Psoas muscle (tissue), 8 donors: ENCODE results near the gene SLC26A5. TPM values are rescaled to one million over a fixed set of nuclear protein-coding genes. Genes with fewer than 3 reads are reported as not detected.

Experiments used
- ATAC-seq, 4 donors: fragments of 200-7000 bp; cut with Tn5 transposase; one replicate each; pipeline ENCODE4 v1.9.1; 2020; ENCODE audit warnings: moderate library complexity in 3 of 4, mild to moderate bottlenecking in 2 of 4
- DNase-seq, 2 donors: peaks; one replicate each; pipeline ENCODE4 v3.0.0-alpha.2; 2020
- H3K27ac ChIP-seq: fragments of 200-600 bp; one replicate; pipeline ENCODE4 v1.8.0; 2022
- H3K27me3 ChIP-seq, 3 donors: fragments of 200-600 bp in 1 of 3; one replicate each; pipeline versions ENCODE4 v1.6.1 to v1.8.0; 2013 to 2022; ENCODE audit warnings: low read length in 2 of 3, mild to moderate bottlenecking in 2 of 3, moderate library complexity in 1 of 3; ENCODE audit not compliant: insufficient read depth in 3 of 3
- H3K36me3 ChIP-seq, 2 donors: fragments of 200-600 bp in 1 of 2; one replicate each; pipeline versions ENCODE4 v1.6.1 to v1.8.0; 2013 to 2022; ENCODE audit warnings: low read depth in 1 of 2, mild to moderate bottlenecking in 1 of 2, moderate library complexity in 1 of 2; ENCODE audit not compliant: insufficient read depth in 1 of 2
- H3K4me1 ChIP-seq: fragments of 200-600 bp; one replicate; pipeline ENCODE4 v1.8.0; 2022
- H3K4me3 ChIP-seq: fragments of 200-600 bp; one replicate; pipeline ENCODE4 v1.8.0; 2022; ENCODE audit warnings: mild to moderate bottlenecking
- H3K9me3 ChIP-seq: fragments of 200-600 bp; one replicate; pipeline ENCODE4 v1.8.0; 2022
- WGBS, 3 donors: extraction: QIAGEN DNeasy Blood & Tissue Kit; methylation state at CpG; one replicate each; pipeline versions ENCODE4 v1.1.6 to v1.1.7; 2013; 5-methylcytosine and 5-hydroxymethylcytosine counted together
- intact Hi-C, 2 donors: fragments of 100-400 bp; cut with DNase I; formaldehyde crosslinking; loops; one replicate each; pipeline versions ENCODE4 v1.11.0 to v1.14.2; 2022
- polyA plus RNA-seq, 3 donors: library from polyadenylated mRNA; stranded (reverse); fragments of 200-250 nt; gene quantifications; one replicate each; pipeline ENCODE4 v1.2.3, GENCODE V29; 2013
- total RNA-seq, 4 donors: library from RNA; stranded (reverse); fragmentation: NEBNext Ultra II Directional in 2 of 4; extraction: Animal tissue kit (Norgen Biotek cat#: 25700) in 2 of 4; gene quantifications; one replicate each; pipeline versions ENCODE4 v1.2.1 to v1.2.4, GENCODE V29; 2021 to 2023
- TF ChIP-seq, protein P1 (sequence below): fragments of 200-600 bp; IDR thresholded peaks from one replicate; pipeline ENCODE4 v1.8.0; 2022; ENCODE audit warnings: antibody characterized with exemption
- donor health status: healthy with polysubstance abuse.
- donor health status: DM: no; HTN: no; CAD: no; lungs with moderate emphysema.
- donor health status: Bipolar disorder and iron deficiency.
- donor health status: healthy.
- donor health status: DM: yes; HTN: yes; CAD: no.
- donor health status: DM: no; HTN: no; CAD: no.
- donor health status: DM: no; HTN: no; CAD: no.
- donor health status: DM: yes; HTN: yes; CAD: no.

SLC26A5 gene
- total and polyA plus RNA-seq, 7 donors, result not detected

DNA sequence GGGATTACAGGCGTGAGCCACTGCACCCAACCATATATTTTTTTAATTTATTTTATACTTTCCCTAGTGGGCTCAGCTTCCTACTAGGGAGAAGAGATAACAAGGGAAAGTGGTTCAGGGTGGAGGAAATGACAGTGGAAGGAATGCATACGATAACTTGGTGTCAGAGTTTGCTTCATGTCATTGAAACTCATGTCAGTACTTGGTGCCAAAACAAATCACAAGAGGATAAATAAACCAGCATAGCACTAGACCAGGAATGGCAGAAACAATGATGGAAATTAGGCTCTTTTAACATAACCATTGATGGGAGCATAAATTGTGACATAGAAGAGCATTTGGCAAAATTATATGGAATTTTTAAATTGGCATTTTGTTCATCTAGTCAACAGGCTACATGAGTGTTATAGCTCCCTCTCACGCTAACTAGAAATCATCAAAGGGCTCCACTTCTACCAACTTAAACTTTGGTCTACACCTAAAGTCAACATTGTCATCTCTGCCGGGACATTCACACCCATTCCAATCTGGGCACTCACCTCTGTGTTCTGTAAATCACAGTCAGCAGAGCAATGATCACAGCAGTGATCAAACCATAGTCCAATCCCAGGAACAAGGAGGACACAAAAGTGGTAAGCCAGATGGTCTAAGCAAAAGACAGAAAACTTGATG, 57.4 kb downstream of the SLC26A5 start:
- H3K27me3 ChIP-seq, result no peaks in the 10 kb centered on the region
- DNase-seq (no peak), ATAC-seq (no peak)
- intact Hi-C loops, result no loop called here
- H3K36me3 ChIP-seq, result no peaks in the 10 kb centered on the region
- 75 to 83% (median 83%) methylated on average over 4 of the region's 4 CpGs for WGBS, 3 donors
- H3K4me3 ChIP-seq, result no peak overlapping the region
- H3K9me3 ChIP-seq, result no peaks in the 10 kb centered on the region
- H3K4me1 ChIP-seq, result no peaks in the 10 kb centered on the region
- TF ChIP-seq, protein P1, sequence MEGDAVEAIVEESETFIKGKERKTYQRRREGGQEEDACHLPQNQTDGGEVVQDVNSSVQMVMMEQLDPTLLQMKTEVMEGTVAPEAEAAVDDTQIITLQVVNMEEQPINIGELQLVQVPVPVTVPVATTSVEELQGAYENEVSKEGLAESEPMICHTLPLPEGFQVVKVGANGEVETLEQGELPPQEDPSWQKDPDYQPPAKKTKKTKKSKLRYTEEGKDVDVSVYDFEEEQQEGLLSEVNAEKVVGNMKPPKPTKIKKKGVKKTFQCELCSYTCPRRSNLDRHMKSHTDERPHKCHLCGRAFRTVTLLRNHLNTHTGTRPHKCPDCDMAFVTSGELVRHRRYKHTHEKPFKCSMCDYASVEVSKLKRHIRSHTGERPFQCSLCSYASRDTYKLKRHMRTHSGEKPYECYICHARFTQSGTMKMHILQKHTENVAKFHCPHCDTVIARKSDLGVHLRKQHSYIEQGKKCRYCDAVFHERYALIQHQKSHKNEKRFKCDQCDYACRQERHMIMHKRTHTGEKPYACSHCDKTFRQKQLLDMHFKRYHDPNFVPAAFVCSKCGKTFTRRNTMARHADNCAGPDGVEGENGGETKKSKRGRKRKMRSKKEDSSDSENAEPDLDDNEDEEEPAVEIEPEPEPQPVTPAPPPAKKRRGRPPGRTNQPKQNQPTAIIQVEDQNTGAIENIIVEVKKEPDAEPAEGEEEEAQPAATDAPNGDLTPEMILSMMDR, result no peak
- H3K27ac ChIP-seq, result no peak overlapping the region

DNA sequence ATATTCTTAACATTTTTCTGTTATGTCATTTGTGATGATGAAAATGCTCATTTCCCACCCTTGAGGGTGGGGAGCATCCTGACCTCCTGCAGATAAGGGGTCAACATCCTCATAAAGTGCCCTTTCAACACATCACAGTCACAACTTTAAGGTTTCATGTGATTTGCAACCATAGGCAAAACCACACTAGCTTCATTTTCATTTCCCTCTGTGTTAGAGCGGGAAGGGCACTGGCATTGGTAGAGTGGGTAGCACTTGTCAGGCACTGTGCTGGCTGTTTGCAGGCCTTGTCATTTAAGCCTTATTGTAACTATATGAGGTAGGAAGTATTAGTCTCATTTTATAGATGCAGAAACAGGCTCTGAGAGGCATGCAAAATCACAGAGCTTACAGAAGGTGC, 58.8 kb downstream of the SLC26A5 start:
- Histone ChIP-seq H3K9me3 (no peaks in the 10 kb centered on the region), H3K4me1 (no peaks in the 10 kb centered on the region), H3K36me3 (no peaks in the 10 kb centered on the region), H3K4me3 (no peak overlapping the region), H3K27ac (no peak overlapping the region), H3K27me3 (no peaks in the 10 kb centered on the region)
- DNase-seq (no peak), ATAC-seq (no peak)
- TF ChIP-seq, protein P1, result no peak
- 73 to 76% (median 75%) methylated on average over 1 of the region's 1 CpG for WGBS, 3 donors
- intact Hi-C loops, result no loop called here

DNA sequence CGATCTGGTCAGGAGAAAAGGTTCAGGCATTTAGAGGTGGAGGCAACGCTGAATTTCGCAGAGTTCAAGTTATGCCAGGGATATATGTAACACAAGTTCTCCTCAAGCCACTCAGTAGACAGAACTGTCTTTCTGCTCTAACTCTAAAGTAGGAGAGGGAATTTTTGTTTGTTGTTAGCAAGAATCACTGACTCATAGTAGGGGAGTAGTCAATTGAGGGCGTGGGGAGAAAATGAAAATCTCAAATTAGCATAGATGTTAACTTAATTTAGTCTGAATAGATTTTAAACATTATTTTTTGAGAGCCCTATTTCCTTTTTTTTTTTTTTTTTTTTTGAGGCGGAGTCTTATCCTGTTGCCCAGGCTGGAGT, 64.0 kb downstream of the SLC26A5 start:
- TF ChIP-seq, protein P1, result no peak

DNA sequence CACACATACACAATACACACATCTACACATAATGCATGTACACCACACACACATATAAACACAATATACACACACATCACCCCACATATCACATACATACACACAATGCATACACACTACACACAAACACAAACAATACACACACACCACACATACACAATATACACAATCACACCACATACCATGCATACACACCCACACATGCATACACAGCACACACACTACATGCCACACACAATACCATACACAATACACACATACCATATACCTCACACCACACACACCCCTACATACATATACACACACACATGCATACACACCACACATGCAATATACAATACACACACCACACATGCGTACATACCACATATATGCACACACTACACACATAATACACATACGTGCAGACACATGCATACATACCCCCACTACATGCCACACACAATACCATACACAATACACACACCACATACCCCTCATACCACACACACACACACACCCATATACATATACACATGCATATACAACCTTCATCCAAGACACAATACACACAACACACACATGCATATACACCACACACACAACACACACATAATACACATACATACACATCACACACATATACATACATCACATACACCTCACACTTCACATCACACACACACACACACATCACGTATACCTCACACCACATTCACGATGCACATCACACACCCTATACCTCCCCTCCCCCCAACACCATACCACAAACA, 64.6 kb downstream of the SLC26A5 start:
- no peaks in the 10 kb centered on the region for H3K9me3 ChIP-seq
- H3K4me3 ChIP-seq, result no peak overlapping the region
- no peaks in the 10 kb centered on the region for H3K36me3 ChIP-seq
- H3K4me1 ChIP-seq, result no peaks in the 10 kb centered on the region
- peaks cover 0 to 13% (median 0%) of the 10 kb centered on the region in 3 donors for H3K27me3 ChIP-seq
- intact Hi-C loops, result no loop called here
- ATAC-seq (no peak), DNase-seq (no peak)
- no peak overlapping the region for H3K27ac ChIP-seq
- 89 to 92% (median 91%) methylated on average over 4 of the region's 4 CpGs for WGBS, 3 donors
- TF ChIP-seq, protein P1, result no peak

More for the DNA sequence above, 64.0 kb downstream of the SLC26A5 start:
- no peak overlapping the region for H3K4me3 ChIP-seq
- no peak overlapping the region for H3K27ac ChIP-seq
- ATAC-seq, result no peak
- DNase-seq, result no peak
- no peaks in the 10 kb centered on the region for H3K9me3 ChIP-seq
- H3K4me1 ChIP-seq, result no peaks in the 10 kb centered on the region
- 82 to 88% (median 85%) methylated on average over 4 to 5 of the region's 5 CpGs for WGBS, 3 donors
- no peaks in the 10 kb centered on the region for H3K36me3 ChIP-seq
- peaks cover 0 to 12% (median 0%) of the 10 kb centered on the region in 3 donors for H3K27me3 ChIP-seq
- intact Hi-C loops, result no loop called here
